Posterior vena cava (tissue), 2 donors: ENCODE results near the gene KRTAP29-1. TPM values are rescaled to one million over a fixed set of nuclear protein-coding genes. Genes with fewer than 3 reads are reported as not detected.
"Not testable (repeated sequence)": the region's sequence is repeated elsewhere in the genome, so short reads cannot be mapped to it uniquely, and the experiment has no call there.

Source experiments
- DNase-seq: peaks from one replicate; pipeline ENCODE4 v3.0.0-alpha.2; 2020; ENCODE audit warnings: low spot score
- intact Hi-C, 2 donors: fragments of 100-400 bp; cut with DNase I; formaldehyde crosslinking; loops; one replicate each; pipeline versions ENCODE4 v1.14.1 to v1.14.2; 2022 to 2023
- total RNA-seq, 2 donors: library from RNA; stranded (reverse); fragmentation: NEBNext Ultra II Directional; extraction: Animal tissue kit (Norgen Biotek cat#: 25700); gene quantifications; one replicate each; pipeline ENCODE4 v1.2.1, GENCODE V29; 2021
- donor health status: DM: yes; HTN: yes; CAD: no.
- donor health status: DM: yes; HTN: yes; CAD: no.

KRTAP29-1 gene
- total RNA-seq, 2 donors from 2014 or later, result not detected

GRCh38 chr17:41258406-41258805 is 44.2 kb downstream of the KRTAP29-1 start:
- intact Hi-C loops, result no loop called here
- DNase-seq, result no peak

DNA sequence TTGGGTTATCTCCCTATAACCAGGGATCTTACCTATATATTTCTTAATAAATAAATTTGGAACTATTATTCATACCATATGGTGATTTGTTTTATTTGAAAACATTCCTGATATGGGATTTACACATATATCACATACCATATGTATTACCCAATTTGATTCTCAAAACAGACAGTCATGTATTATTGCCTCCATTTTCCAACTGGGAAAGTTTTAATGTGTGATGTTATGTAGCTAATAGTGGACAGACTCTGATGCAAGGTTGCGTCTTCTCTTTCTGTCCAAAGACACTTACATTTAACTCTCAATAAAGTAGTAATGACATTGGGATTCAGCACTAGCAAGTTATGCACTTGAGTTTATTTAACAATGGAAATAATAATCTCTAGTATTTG is 46.4 kb downstream of the KRTAP29-1 start:
- intact Hi-C loops, result no loop called here
- no peak for DNase-seq

DNA sequence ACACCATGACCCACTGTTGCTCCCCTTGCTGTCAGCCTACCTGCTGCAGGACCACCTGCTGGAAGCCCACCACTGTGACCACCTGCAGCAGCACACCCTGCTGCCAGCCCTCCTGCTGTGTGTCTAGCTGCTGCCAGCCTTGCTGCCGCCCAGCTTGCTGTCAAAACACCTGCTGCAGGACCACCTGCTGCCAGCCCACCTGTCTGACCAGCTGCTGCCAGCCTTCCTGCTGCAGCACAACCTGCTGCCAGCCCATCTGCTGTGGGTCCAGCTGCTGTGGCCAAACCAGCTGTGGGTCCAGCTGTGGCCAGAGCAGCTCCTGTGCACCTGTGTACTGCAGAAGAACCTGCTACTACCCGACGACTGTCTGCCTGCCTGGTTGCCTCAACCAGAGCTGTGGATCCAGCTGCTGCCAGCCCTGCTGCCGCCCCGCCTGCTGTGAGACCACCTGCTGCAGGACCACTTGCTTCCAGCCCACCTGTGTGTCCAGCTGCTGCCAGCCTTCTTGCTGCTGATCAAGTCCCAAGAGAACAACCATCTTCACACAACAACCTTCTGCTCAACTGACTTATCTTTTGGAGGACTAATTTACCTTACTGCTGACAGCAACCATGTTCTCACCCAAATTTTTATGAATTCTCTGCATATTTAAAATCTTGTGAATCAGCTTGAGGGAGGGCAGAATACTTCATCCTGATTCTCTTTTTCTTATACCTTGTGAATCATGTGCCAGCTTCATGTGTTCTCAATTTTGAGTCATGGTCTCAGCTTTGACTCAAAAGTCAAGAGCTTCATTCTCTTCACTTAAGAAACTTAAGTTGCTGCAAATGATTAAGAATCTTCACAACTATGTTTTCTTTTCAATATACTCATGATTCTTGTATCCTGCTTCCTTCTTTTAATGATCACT is 47.0 kb downstream of the KRTAP29-1 start, which contains the start of gene KRTAP9-9:
TSS of gene KRTAP9-9 (plus strand) at position 4 of the 910 bp plus-strand sequence.
- intact Hi-C loops, result not testable (repeated sequence)

GRCh38 chr17:41254861-41255260 is 47.8 kb downstream of the KRTAP29-1 start:
- no peak for DNase-seq
- intact Hi-C loops, result no loop called here

More for the DNA sequence above, 47.0 kb downstream of the KRTAP29-1 start, which contains the start of gene KRTAP9-9:
- DNase-seq, result not testable (repeated sequence)

Other genes with a start within 250 kb of the KRTAP29-1 start
- gene KRTAP2-2, start 247.6 kb downstream of the KRTAP29-1 start, total RNA-seq, result not detected
- gene KRTAP2-3, start 242.7 kb downstream of the KRTAP29-1 start, total RNA-seq, result not detected
- gene KRTAP2-4, start 237.0 kb downstream of the KRTAP29-1 start, total RNA-seq, result not detected
- not detected for gene KRTAP4-7, start 218.7 kb downstream of the KRTAP29-1 start, total RNA-seq
- not detected for gene KRTAP4-8, start 204.7 kb downstream of the KRTAP29-1 start, total RNA-seq
- not detected for gene KRTAP4-16, start 200.6 kb downstream of the KRTAP29-1 start, total RNA-seq
- gene KRTAP4-9, start 197.5 kb downstream of the KRTAP29-1 start, total RNA-seq, result not detected
- not detected for gene KRTAP4-11, start 184.5 kb downstream of the KRTAP29-1 start, total RNA-seq
- not detected for gene KRTAP4-12, start 178.7 kb downstream of the KRTAP29-1 start, total RNA-seq
- gene KRTAP4-6, start 162.3 kb downstream of the KRTAP29-1 start, total RNA-seq, result not detected
- not detected for gene KRTAP4-5, start 153.0 kb downstream of the KRTAP29-1 start, total RNA-seq
- not detected for gene KRTAP4-4, start 142.1 kb downstream of the KRTAP29-1 start, total RNA-seq
- not detected for gene KRTAP4-3, start 134.6 kb downstream of the KRTAP29-1 start, total RNA-seq
- gene KRTAP4-2, start 124.6 kb downstream of the KRTAP29-1 start, total RNA-seq, result not detected
- not detected for gene KRTAP4-1, start 117.9 kb downstream of the KRTAP29-1 start, total RNA-seq
- not detected for gene KRTAP9-1, start 113.0 kb downstream of the KRTAP29-1 start, total RNA-seq
- gene KRTAP9-2, start 76.2 kb downstream of the KRTAP29-1 start, total RNA-seq, result not detected
- not detected for gene KRTAP9-3, start 70.4 kb downstream of the KRTAP29-1 start, total RNA-seq
- gene KRTAP9-8, start 64.9 kb downstream of the KRTAP29-1 start, total RNA-seq, result not detected
- not detected for gene KRTAP9-4, start 53.2 kb downstream of the KRTAP29-1 start, total RNA-seq
- gene KRTAP9-9, start 47.5 kb downstream of the KRTAP29-1 start, total RNA-seq, result not detected
- not detected for gene KRTAP9-6, start 37.5 kb downstream of the KRTAP29-1 start, total RNA-seq
- gene KRTAP9-7, start 27.2 kb downstream of the KRTAP29-1 start, total RNA-seq, result not detected
- gene KRTAP16-1, start 6.5 kb upstream of the KRTAP29-1 start, total RNA-seq, result not detected
- gene KRTAP17-1, start 12.9 kb upstream of the KRTAP29-1 start, total RNA-seq, result not detected
- not detected for gene KRT33A, start 48.0 kb upstream of the KRTAP29-1 start, total RNA-seq
- not detected for gene KRT33B, start 67.0 kb upstream of the KRTAP29-1 start, total RNA-seq
- gene KRT34, start 79.5 kb upstream of the KRTAP29-1 start, total RNA-seq, result not detected
- not detected for gene KRT31, start 94.8 kb upstream of the KRTAP29-1 start, total RNA-seq
- not detected for gene KRT37, start 121.7 kb upstream of the KRTAP29-1 start, total RNA-seq
- gene KRT38, start 138.1 kb upstream of the KRTAP29-1 start, total RNA-seq, result not detected
- gene KRT32, start 164.5 kb upstream of the KRTAP29-1 start, total RNA-seq, result under 1 TPM in 1 of 2 donors, not detected in 1; 0.23 TPM
- gene KRT35, start 178.3 kb upstream of the KRTAP29-1 start, total RNA-seq, result not detected
- gene KRT36, start 187.1 kb upstream of the KRTAP29-1 start, total RNA-seq, result not detected
- not detected for gene KRT13, start 202.8 kb upstream of the KRTAP29-1 start, total RNA-seq
- gene KRT15, start 216.0 kb upstream of the KRTAP29-1 start, total RNA-seq, result not detected
- gene KRT19, start 225.5 kb upstream of the KRTAP29-1 start, total RNA-seq, result 1 to 10 TPM; 1.6 to 3.6 TPM